GM13976 (cell line): Measurements from ENCODE around the gene UNC5C.

ENCODE experiments used
- DNase-seq: peaks from one replicate; pipeline ENCODE4 v3.0.0; 2012; ENCODE audit warnings: low spot score
- CTCF ChIP-seq: IDR thresholded peaks from 2 replicates; pipeline ENCODE4 v1.5.1; 2012; ENCODE audit warnings: borderline replicate concordance, mild to moderate bottlenecking; ENCODE audit not compliant: insufficient read depth; ENCODE audit errors: extremely low read depth, missing control alignments, control extremely low read depth
- in situ Hi-C: fragments of 300-500 bp; cut with MboI; formaldehyde crosslinking; loops from one replicate; pipeline ENCODE4 v1.12.0; 2022; ENCODE audit warnings: low sequenced_read_pairs, mixed read lengths, inconsistent platforms; ENCODE audit not compliant: unreplicated experiment

Gene UNC5C

GRCh38 chr4:95219109-95219508 is 329.7 kb downstream of the UNC5C start:
- TF ChIP-seq CTCF = no peak
- no peak for DNase-seq
- in situ Hi-C loops = no loop called here

GRCh38 chr4:95217197-95217596 is 331.6 kb downstream of the UNC5C start:
- no peak for DNase-seq
- no peak for TF ChIP-seq CTCF
- in situ Hi-C loops = no loop called here

- in situ Hi-C loops = no loop called here
- no peak for TF ChIP-seq CTCF
- DNase-seq = no peak
These were observed 332.1 kb downstream of the UNC5C start for GRCh38 chr4:95216636-95217035.

GRCh38 chr4:95215991-95216605 is 332.7 kb downstream of the UNC5C start:
- in situ Hi-C loops = no loop called here
- TF ChIP-seq CTCF = no peak
- DNase-seq = no peak

GRCh38 chr4:95215043-95215442 is 333.7 kb downstream of the UNC5C start:
- DNase-seq = no peak
- in situ Hi-C loops = no loop called here
- TF ChIP-seq CTCF = no peak

- in situ Hi-C loops = no loop called here
- no peak for DNase-seq
- no peak for TF ChIP-seq CTCF
These were observed 334.4 kb downstream of the UNC5C start for GRCh38 chr4:95214408-95214807.
